Uterus (tissue), 4 donors: ENCODE measurements around the gene SKI. TPM values are rescaled to one million over a fixed set of nuclear protein-coding genes. Genes with fewer than 3 reads are reported as not detected.

Experiments used
- DNase-seq, 2 donors: peaks; one replicate each; pipeline ENCODE4 v3.0.0-alpha.2; 2019 to 2020
- H3K27ac ChIP-seq, 2 donors: fragments of 200-600 bp; sonication (generic); 1 replicate in 1 of 2; 2 replicates in 1 of 2; pipeline ENCODE4 v1.5.1; 2016 to 2018
- H3K27me3 ChIP-seq, 2 donors: fragments of 200-600 bp; sonication (generic); one replicate each; pipeline ENCODE4 v1.5.1; 2018 to 2019; ENCODE audit warnings: control low read depth in 1 of 2
- H3K36me3 ChIP-seq, 2 donors: fragments of 200-600 bp; sonication (generic); one replicate each; pipeline ENCODE4 v1.5.1; 2019; ENCODE audit warnings: control low read depth in 1 of 2
- H3K4me1 ChIP-seq, 2 donors: fragments of 200-600 bp; sonication (generic); one replicate each; pipeline ENCODE4 v1.5.1; 2018 to 2019; ENCODE audit warnings: control low read depth in 1 of 2
- H3K4me3 ChIP-seq, 2 donors: fragments of 200-600 bp; sonication (generic); 1 replicate in 1 of 2; 2 replicates in 1 of 2; pipeline ENCODE4 v1.5.1; 2018 to 2019; ENCODE audit warnings: mild to moderate bottlenecking in 1 of 2
- H3K9me3 ChIP-seq, 2 donors: fragments of 200-600 bp; sonication (generic); one replicate each; pipeline ENCODE4 v1.5.1; 2019; ENCODE audit warnings: control low read depth in 1 of 2
- POLR2A ChIP-seq, 2 donors: fragments of 450-650 bp; IDR thresholded peaks; one replicate each; pipeline ENCODE4 v1.6.1; 2016; ENCODE audit warnings: antibody characterized with exemption in 2 of 2, mild to moderate bottlenecking in 1 of 2, moderate library complexity in 1 of 2
- intact Hi-C: fragments of 100-400 bp; cut with DNase I; formaldehyde crosslinking; loops from one replicate; pipeline ENCODE4 v1.15.1; 2023; ENCODE audit warnings: low total_unique reads
- total RNA-seq, 4 donors: library from RNA; depleted of rRNA in 3 of 4; stranded (reverse); fragments of >200 nt in 3 of 4; gene quantifications; one replicate each; pipeline versions ENCODE4 v1.1.0 to v1.2.4, GENCODE V29; 2014 to 2023
- TF ChIP-seq, protein P1 (sequence below), 4 experiments: fragments of 200-600 bp in 2 of 4; fragments of 450-650 bp in 2 of 4; sonication (generic) in 2 of 4; IDR thresholded peaks; one replicate each; pipeline ENCODE4 v1.5.1; 2016 to 2019; ENCODE audit warnings: antibody characterized with exemption in 4 of 4, mild to moderate bottlenecking in 2 of 4, moderate library complexity in 1 of 4
- donor health status: DM: yes; HTN: yes; CAD: no.

SKI gene
- total RNA-seq, 4 donors from 2014 or later = 22.8 to 148 (median 34.9) TPM

DNA sequence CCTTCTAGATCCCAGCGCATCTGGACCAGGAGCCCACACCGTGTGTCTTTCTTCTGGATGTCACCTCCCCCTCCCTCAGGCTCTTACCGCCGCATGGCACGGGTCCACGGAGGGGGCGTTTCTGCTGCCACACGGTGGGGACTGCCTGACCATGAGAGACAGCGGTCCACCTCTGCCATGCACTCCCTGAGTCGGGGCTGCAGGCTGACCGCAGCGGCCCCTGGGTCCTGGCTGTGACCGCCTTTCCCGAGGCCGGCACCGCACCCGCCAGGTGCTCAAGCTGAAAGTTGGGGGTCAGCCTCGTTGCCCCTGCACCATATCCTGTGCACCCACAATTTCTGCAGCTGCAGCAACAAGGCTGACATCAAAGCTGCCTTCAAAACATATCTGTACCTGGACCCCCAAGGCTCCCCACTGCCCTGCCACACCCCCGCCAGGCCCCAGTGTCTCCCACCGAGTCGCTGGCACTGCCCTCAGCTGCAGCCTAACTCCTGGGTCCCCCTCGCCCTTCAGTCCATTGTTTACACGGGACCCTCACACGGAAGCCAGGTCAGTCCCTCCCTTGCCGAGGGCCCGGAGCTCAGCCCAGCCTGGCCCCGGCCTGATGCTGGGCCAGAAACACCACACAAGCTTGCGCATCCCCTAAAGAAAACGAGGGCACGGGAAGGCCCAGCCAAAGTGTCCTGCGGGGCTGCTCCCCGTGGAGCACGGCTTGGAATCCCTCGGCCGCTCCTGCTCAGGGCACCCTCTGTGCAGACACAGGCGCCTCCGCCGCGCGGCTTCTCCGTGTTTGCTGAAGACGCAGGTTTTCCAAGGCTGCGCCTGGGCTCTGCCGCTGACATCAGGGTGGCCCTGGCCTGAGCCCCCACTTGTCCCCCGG, 111.3 kb downstream of the SKI start:
- no peaks in the 10 kb centered on the region for H3K9me3 ChIP-seq
- no peak overlapping the region for H3K27ac ChIP-seq
- H3K36me3 ChIP-seq = no peaks in the 10 kb centered on the region
- H3K4me3 ChIP-seq = no peak overlapping the region
- H3K4me1 ChIP-seq = no peaks in the 10 kb centered on the region
- intact Hi-C loops = no loop called here
- H3K27me3 ChIP-seq = no peaks in the 10 kb centered on the region
- DNase-seq = no peak
- TF ChIP-seq, protein P1, sequence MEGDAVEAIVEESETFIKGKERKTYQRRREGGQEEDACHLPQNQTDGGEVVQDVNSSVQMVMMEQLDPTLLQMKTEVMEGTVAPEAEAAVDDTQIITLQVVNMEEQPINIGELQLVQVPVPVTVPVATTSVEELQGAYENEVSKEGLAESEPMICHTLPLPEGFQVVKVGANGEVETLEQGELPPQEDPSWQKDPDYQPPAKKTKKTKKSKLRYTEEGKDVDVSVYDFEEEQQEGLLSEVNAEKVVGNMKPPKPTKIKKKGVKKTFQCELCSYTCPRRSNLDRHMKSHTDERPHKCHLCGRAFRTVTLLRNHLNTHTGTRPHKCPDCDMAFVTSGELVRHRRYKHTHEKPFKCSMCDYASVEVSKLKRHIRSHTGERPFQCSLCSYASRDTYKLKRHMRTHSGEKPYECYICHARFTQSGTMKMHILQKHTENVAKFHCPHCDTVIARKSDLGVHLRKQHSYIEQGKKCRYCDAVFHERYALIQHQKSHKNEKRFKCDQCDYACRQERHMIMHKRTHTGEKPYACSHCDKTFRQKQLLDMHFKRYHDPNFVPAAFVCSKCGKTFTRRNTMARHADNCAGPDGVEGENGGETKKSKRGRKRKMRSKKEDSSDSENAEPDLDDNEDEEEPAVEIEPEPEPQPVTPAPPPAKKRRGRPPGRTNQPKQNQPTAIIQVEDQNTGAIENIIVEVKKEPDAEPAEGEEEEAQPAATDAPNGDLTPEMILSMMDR (IDR thresholded peaks at IDR 0.05) = no peak
- TF ChIP-seq POLR2A (IDR thresholded peaks at IDR 0.05) = no peak

DNA sequence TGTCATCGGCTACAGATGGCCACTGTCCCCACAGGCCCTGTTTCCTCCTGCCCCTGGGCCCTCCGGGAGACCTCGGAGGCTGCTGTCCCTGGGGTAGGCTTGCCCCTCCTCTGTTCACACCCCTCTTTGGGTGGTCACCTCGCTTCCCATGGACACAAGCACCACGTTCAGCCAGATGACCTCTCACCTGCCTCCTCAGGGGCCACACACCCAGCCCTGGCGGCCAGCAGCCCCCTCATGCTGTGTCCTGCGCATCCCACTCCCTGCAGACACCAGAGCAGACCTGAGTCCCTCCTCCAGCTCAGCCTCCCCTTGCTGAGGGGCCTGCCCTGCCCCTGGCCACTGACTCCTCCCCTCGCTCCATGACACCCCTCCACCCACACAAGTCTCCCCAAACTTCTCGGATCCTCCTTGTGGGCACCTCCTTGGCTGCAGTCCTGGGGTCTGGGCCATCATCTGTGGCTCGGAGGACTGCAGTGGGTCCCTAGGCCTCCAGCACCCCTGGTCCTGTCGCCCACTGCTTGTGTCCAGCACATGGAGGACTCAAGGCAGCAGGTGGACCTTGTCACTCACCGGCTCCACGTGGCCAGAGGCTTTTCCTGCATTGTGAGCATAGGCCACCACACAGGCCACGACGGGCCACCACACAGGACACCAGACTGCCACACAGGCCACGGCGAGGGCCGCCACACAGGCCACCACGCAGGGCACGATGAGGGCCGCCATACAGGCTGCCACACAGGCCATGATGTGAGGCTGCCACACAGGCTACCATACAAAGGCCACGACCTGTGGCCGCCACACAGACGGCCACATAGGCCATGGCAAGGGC, 112.2 kb downstream of the SKI start:
- Histone ChIP-seq H3K4me1 (no peaks in the 10 kb centered on the region), H3K27ac (no peak overlapping the region), H3K36me3 (no peaks in the 10 kb centered on the region), H3K27me3 (no peaks in the 10 kb centered on the region), H3K9me3 (no peaks in the 10 kb centered on the region), H3K4me3 (no peak overlapping the region)
- no peak for DNase-seq
- TF ChIP-seq POLR2A (IDR thresholded peaks at IDR 0.05) = no peak
- TF ChIP-seq, protein P1 (IDR thresholded peaks at IDR 0.05) = no peak
- intact Hi-C loops = no loop called here

DNA sequence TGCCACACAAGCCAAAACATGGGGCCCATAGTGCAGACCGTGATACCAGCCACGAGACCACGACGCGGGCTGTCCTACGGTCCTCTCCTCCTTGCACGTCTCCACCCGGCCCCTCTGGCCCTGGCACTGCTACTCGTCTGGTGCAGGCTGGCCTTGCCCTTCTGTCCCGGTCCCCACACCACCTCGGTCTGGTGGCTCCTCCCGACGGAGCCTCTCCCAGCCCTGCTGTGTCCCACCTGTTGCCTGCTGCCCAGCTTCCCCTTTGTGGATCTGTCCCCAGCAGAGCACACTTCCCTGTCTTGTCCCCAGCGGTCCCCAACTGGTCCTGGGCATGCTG, 112.8 kb downstream of the SKI start:
- intact Hi-C loops = no loop called here
- DNase-seq = no peak
- Histone ChIP-seq H3K27me3 (no peaks in the 10 kb centered on the region), H3K4me3 (no peak overlapping the region), H3K9me3 (no peaks in the 10 kb centered on the region), H3K4me1 (no peaks in the 10 kb centered on the region), H3K27ac (no peak overlapping the region), H3K36me3 (no peaks in the 10 kb centered on the region)
- TF ChIP-seq, protein P1 (IDR thresholded peaks at IDR 0.05) = no peak
- TF ChIP-seq POLR2A (IDR thresholded peaks at IDR 0.05) = no peak

DNA sequence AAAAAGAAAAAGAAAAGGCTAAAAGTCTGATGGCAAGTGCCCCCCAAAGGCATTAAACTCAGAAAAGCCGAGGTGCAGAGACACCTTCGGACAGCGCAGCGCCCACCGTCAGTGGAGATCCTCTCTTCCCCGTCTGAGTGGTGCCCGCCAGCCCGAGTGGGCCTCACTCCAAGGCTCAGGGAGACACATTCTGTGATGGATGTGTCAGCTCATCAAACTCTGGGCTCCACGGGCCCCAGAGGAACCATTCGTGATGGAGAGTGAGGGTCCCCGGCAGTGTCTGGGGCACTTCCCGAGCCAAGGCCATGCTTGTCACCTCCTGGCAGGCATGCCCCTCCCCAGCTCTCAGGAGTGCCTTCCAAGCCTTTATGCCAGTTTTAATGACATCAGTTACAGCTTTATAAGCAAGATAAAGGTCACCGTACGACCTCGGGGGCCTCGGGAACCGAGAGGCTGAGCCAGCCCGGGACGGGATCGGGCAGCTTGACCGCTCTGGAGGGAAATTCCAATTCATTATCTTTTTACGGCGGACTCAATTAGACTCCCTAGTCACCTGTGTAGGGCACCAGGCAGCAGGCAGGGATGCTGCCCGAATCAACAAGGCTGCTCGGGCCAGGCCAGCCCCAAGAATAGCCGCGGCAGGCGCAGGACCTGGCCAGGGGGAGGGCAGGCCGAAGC, 113.7 kb downstream of the SKI start:
- no peak overlapping the region for H3K4me3 ChIP-seq
- H3K4me1 ChIP-seq = no peaks in the 10 kb centered on the region
- H3K36me3 ChIP-seq = no peaks in the 10 kb centered on the region
- no peaks in the 10 kb centered on the region for H3K9me3 ChIP-seq
- TF ChIP-seq, protein P1 (IDR thresholded peaks at IDR 0.05) = no peak
- TF ChIP-seq POLR2A (IDR thresholded peaks at IDR 0.05) = no peak
- no peak overlapping the region for H3K27ac ChIP-seq
- intact Hi-C loops = no loop called here
- H3K27me3 ChIP-seq = no peaks in the 10 kb centered on the region
- DNase-seq = no peak
